IMR-90 (cell line): ENCODE results near the gene GGT1.
"Not testable (repeated sequence)": the region's sequence is repeated elsewhere in the genome, so short reads cannot be mapped to it uniquely, and the experiment has no call there.

Experiments
- MAFK ChIP-seq: IDR thresholded peaks from 2 replicates; pipeline ENCODE4 v1.6.1; 2012; ENCODE audit warnings: low read depth, low read length, improper control_type of control experiment
- MXI1 ChIP-seq: IDR thresholded peaks from 2 replicates; pipeline ENCODE4 v1.6.1; 2012; ENCODE audit warnings: low read depth, mild to moderate bottlenecking, low read length, moderate library complexity, borderline replicate concordance
- POLR2A ChIP-seq: IDR thresholded peaks from 2 replicates; pipeline ENCODE4 v1.6.1; 2012; ENCODE audit warnings: mild to moderate bottlenecking, low read depth, low read length
- RFX5 ChIP-seq: IDR thresholded peaks from 2 replicates; pipeline ENCODE4 v1.8.0; 2012; ENCODE audit warnings: low read depth, mild to moderate bottlenecking, low read length, moderate library complexity
- SMC3 ChIP-seq: fragments of 150-350 bp; IDR thresholded peaks from 2 replicates; pipeline ENCODE4 v1.6.1; 2016; ENCODE audit warnings: low read depth, mild to moderate bottlenecking, antibody characterized with exemption, low read length, moderate library complexity
- TF ChIP-seq, protein P1 (sequence below): conservative IDR thresholded peaks from 2 replicates; pipeline ENCODE4 v1.5.1; 2012; ENCODE audit warnings: mild to moderate bottlenecking, low read depth, low read length, improper control_type of control experiment
- TF ChIP-seq, protein P2 (sequence below): fragments of 150-350 bp; IDR thresholded peaks from 2 replicates; pipeline ENCODE4 v1.6.1; 2017; ENCODE audit warnings: mild to moderate bottlenecking, antibody characterized with exemption, low read length, low read depth

DNA sequence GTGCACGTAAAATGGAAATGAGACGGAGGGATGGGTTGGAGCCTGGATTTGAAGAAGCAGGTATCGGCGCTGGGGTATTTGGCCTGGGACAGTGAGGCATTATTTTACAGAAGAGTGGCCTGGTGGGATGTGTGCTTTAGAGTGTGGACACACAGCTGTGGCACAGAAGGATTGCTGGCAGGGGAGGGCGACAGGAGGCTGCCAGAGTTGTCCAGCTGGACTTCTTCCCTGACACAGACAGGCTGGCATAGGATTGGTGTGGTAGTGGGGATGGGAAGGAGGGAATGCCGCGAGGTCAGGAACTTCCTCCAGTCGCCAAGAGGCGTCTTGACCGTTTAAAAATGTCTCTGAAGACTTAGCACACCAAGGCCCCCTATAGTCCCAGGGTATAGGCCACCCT is 64.9 kb downstream of the GGT1 start:
- TF ChIP-seq, protein P1, sequence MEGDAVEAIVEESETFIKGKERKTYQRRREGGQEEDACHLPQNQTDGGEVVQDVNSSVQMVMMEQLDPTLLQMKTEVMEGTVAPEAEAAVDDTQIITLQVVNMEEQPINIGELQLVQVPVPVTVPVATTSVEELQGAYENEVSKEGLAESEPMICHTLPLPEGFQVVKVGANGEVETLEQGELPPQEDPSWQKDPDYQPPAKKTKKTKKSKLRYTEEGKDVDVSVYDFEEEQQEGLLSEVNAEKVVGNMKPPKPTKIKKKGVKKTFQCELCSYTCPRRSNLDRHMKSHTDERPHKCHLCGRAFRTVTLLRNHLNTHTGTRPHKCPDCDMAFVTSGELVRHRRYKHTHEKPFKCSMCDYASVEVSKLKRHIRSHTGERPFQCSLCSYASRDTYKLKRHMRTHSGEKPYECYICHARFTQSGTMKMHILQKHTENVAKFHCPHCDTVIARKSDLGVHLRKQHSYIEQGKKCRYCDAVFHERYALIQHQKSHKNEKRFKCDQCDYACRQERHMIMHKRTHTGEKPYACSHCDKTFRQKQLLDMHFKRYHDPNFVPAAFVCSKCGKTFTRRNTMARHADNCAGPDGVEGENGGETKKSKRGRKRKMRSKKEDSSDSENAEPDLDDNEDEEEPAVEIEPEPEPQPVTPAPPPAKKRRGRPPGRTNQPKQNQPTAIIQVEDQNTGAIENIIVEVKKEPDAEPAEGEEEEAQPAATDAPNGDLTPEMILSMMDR = not testable (repeated sequence)
- TF ChIP-seq, protein P2, sequence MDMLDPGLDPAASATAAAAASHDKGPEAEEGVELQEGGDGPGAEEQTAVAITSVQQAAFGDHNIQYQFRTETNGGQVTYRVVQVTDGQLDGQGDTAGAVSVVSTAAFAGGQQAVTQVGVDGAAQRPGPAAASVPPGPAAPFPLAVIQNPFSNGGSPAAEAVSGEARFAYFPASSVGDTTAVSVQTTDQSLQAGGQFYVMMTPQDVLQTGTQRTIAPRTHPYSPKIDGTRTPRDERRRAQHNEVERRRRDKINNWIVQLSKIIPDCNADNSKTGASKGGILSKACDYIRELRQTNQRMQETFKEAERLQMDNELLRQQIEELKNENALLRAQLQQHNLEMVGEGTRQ = not testable (repeated sequence)
- TF ChIP-seq POLR2A, RFX5, MXI1, SMC3, MAFK: not testable (repeated sequence)
